Daoy (cell line): Measurements from ENCODE around the gene RPL15. TPM values are rescaled to one million over a fixed set of nuclear protein-coding genes. Genes with fewer than 3 reads are reported as not detected.
"Not testable (repeated sequence)": the region's sequence is repeated elsewhere in the genome, so short reads cannot be mapped to it uniquely, and the experiment has no call there.

Experiments used
- DNase-seq: peaks from one replicate; pipeline ENCODE4 v3.0.0-alpha.2; 2015; ENCODE audit warnings: low read depth
- total RNA-seq: library from RNA; depleted of rRNA; stranded (reverse); fragments of >200 nt; shearing (Covaris generic); gene quantifications from 2 replicates; pipeline ENCODE4 v1.2.3, GENCODE V29; 2014

The RPL15 gene
- total RNA-seq, 1 experiment from 2014 or later = 2,616 TPM

DNA sequence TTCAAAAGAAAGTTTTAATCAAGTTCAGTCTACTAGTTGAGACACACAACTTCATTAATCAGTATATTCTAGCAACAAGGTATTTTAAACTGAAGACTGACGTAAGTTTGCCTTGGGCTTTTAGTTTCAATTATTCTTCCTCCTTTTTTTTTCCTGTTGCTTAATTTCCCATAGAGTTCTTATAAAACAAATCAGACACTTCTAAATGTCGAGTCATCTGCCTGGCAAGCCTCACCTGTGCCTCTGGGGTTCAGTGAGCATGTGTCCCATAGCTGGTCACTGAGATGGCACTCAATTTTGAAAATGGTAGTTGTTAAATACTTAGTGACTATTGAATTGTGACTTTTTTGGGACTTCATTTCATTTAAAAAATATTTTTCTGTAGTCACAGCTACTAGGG is 27.5 kb upstream of the RPL15 start:
- no peak for DNase-seq

DNA sequence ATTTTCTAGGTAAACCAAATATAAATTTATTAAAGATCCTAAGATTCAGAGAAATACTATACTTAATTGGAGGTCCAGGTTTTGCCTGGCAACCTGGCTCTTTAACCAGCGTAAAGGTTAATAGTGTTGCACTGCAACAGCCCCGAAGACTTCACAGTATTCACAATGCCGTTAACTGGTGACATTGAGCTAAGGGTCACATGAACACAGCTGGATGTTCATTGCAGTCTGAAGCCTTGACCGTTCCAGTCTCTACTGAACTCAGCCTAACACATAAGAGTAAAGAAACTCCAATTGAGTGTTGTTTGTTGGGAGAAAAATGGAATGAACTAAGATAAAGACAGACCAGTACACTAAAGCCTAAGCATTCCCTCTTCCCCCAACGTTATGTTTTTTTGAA is 27.0 kb upstream of the RPL15 start:
- no peak for DNase-seq

DNA sequence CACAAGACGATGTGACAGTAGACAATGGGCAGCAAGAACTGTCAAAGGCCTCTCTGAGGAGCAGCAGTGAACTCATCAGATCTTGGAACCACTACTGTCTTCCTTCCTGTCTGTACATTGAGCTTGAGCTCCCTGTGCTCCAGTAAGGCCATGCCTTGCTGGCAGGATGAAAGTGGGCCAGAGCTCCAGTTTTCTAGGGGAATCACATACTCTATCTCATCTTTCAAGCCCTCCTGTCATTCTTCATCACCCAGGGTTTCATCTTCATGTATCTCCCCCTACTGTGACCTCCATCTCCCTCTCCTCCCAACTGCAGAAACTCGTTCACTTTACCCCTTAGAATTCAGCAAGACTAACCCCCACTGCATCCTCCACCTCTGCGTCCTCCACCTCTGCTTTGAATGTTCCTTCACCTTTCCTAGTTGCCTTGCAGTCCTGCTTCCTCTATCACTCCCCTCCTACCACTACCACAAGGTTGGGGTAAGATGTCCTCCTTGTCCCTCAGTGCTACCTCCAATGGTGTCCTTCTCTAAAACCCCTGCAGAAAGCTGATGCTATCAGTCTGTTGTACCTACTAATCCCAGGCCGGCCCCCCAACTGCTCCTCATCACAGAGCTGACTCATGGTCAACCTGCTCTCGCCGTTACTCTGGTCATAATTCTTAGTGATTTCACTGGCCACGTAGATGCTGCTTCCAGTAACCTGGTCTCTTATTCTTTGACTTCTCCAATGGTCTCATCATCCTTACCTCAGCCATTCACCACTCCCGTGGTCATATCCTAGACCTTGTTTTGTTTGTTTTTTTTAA is 22.5 kb upstream of the RPL15 start:
- no peak for DNase-seq

DNA sequence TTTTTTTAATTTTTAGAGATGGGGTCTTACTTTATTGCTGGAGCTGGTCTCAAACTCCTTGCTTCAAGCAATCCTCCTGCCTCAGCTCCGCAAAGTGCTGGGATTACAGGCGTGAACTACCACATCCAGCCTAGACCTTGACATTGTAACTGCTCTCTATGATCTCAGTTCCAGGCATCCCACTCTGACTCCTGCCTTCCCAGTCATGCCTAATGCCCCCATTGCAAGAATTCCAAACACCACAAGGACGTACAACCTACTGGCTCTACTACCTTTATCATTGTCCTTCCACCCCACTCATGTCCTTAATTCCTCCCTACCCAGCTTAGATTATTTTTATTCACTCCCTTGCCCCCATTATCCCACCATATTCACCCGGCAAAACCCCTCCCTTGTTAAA is 21.8 kb upstream of the RPL15 start:
- no peak for DNase-seq

DNA sequence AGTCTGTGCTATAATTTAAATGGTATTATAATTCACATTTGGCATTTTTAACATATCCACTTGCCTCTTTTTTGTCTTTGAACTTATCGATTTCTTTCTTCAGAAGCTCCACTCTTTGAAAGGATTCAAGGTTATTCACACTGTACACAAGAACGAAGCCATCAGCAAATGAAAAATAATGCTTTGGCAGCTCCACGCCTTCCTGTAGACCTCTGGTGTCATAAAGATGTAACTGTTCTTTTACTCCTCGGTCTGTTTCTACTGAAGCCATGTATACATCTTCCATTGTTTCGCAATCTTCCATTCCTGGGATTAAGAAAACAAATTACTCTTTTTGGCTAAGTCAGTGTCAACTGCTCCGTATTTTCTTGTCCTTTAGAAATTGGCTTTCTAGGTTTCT is 16.2 kb upstream of the RPL15 start:
- DNase-seq = no peak

DNA sequence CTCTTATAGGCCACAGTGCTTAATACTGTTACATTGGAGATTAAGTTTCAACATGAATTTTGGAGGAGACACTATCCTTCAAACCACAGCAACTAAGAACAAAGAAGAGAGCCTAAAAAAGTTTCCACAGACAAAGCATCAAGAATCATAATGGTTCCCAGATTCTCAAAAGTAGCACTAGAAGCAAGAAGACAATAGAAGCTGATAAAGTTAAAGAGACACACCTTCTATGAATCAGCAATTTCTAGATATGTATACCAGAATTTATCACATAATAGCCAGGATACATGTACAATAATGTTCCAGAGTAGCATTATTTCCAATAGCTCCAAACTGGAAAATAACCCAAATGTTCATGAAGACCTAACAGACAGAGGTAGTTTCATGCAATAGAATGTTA is 12.4 kb upstream of the RPL15 start:
- no peak for DNase-seq

DNA sequence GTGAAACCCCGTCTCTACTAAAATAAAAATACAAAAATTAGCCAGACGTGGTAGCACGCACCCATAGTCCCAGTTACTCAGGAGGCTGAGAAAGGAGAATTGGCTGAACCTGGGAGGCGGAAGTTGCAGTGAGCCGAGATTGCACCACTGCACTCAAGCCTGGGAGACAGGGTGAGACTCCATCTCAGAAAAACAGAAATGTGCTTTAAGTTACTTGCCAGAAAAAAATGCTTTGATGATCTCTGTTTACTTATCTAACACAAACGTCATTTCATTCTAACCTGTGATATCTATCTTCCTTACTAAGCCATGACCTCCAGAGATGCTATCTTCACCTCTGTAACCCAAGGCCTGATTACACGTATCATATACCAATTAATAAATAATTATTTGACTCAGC is 7.6 kb upstream of the RPL15 start:
- no peak for DNase-seq

DNA sequence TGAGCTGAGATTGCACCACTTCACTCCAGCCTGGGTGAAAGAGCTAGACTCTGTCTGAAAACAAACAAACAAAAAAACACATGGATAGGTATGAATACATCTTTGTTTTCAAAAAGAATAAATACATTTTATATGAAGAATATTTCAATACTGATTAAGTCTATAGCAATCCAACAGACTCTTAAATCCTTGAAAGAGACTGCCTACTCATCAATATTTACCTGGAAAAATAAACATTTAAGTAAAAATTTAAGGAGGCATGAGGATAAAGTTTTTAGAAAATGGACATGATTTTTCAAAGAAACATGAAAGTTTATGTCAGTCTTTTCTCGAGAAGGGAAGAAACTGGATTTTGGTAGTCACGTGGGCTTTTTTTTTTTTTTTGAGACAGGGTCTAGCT is 5.5 kb upstream of the RPL15 start:
- DNase-seq = no peak

DNA sequence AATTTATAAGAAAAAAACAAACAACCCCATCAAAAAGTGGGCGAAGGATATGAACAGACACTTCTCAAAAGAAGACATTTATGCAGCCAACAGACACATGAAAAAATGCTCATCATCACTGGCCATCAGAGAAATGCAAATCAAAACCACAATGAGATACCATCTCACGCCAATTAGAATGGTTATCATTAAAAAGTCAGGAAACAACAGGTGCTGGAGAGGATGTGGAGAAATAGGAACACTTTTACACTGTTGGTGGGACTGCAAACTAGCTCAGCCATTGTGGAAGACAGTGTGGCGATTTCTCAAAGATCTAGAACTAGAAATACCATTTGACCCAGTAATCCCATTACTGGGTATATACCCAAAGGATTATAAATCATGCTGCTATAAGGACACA is 4.6 kb upstream of the RPL15 start:
- not testable (repeated sequence) for DNase-seq

DNA sequence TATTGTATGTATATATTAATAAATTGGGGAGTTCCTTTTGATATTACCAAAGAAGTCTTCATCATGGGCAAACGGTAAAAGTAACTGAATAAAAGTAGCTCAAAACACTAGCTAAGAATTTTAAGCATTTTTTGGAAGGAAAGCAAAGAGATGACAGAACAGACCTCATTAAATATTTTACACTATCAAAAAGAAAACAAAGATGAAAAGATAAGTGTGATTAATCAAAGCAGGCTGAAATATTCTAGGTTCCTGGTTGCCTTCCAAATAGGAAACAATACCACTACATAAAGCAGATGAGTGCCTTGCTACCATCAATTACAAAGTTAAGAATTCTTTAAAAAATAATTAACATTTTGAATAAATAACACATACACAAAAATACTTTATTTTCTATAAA is 3.8 kb upstream of the RPL15 start:
- no peak for DNase-seq

DNA sequence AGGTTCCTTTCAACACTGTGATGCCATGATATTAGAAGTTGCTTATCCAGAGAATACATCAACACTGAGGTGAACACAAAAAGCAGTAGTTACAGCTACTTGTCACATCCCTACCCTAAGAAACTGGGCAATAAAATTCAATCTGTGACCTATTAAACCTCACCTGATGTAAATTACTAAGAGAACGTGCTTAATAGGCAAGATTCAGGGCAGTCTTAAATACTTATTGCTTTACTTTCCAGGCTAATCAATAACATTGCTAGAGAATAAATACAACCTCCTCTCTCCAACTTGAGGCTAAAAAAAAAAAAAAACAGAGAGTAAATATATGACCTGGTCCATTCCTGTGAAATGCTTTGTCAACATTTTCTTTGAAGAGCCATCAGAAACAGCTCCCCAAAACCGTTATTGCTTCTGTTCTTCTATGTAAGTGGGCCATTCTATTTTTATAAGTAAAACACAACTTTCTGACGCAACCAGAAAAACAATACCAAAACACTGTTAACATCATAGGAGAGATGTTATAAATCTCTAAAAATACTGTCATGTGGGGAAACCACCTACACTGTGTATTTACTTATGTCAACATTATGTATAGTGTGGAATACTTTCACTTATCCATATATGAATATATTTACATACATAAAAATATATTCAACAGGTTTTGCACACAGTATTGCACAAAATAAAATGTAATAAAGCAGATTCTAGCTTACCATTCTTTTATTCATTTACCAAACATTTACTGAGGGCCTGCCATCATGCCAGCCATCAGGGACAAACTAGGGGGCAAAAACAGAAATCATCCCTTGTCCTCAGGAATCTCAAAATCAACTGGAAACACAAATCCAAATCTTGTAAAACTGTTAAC is 2.8 kb upstream of the RPL15 start:
- DNase-seq = no peak

DNA sequence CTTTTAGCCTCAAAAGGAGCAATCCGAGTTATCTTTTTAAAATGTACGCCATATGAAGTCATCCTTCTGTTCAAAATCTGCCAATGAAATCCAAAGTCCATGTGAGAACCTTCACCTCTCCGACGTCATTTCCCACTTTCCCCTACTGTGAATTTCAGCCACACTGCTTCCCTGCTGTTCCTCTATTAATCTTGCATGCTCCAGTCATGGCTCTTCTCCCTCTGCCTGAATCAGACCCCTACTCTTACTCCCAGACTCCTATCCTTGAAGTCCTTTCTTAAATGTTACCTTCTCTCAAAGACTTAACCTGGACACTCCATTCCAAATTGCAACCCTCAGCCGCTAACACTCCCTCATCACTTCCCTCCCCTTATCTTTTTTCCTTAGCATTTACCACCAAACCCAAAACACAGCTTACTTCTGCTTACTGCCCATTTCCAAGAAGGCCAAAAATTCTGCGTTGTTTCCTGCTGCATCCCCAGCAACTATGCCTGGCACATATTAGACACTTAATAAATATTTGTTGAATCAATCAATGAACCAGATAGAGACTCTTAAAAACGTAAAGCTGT is 1.3 kb upstream of the RPL15 start:
- DNase-seq = peak; percentile 35

DNA sequence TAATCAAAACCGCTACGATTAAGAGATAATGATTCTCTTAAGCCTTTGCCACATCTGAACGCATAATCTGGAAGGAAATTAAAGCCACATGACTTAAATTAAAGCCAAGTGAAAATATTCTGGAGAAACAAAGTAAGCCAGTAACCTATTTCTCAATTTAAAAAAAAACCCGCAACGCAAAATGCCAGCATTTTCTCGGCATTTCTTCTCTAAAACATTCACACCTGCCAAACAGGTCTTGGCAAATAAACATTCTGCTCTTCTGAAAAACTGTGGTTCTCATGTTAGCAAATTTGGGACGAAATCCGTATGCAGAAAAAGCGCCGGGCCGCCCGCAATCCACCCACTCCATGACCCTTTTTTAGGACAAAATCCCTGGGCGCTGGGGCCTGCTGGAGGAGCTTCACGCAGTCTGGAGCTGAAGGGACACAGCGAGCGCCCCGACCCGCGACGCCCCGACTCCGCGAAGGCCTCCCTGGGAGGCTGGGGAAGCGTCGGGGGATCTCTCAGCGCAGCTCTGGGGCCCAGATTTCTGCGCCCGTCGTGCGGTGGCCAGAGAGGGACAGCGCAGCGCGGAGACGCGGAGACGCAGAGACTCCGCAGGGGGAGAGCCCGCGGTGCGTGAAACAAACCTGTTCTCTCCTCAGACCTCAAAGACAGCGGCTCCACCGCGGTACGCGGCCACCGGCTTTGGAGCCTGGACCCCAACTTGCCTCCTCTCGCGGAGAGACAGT is 613 bp upstream of the RPL15 start:
- DNase-seq = no peak

DNA sequence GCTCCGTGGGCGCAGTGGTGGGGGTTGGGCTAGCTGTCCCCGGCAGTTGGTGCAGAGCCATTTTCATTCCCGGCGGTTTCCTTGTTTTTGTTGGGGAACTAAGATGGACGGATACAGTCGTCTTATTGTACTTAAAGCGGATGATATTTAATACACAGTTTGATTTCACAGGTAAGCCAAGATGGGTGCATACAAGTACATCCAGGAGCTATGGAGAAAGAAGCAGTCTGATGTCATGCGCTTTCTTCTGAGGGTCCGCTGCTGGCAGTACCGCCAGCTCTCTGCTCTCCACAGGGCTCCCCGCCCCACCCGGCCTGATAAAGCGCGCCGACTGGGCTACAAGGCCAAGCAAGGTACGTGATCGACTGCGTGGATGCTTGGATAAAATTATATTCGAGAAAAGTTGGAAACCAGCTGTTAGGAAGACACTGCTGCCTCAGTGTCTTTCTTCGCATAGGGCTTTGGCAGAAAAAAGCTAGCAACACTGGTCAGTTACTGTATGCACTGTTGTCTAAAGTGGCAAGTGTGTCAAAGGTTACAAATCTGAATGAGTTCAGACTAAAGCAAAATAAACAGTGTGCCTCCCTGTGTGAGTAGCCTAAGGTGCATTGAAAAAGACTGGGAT is 859 bp downstream of the RPL15 start:
- not testable (repeated sequence) for DNase-seq

DNA sequence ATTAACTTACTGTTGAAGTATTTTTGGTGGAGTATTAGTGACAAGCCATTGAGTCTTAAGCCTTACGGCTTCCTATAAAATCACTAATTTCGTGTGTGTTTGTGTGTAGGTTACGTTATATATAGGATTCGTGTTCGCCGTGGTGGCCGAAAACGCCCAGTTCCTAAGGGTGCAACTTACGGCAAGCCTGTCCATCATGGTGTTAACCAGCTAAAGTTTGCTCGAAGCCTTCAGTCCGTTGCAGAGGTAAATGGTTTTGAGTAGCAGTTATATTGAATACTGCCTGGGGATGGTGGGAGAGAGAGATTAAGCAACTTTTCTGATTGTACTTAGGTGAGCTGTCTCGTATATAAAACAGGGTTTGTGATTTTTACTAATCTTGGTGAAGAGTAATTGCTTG is 1.4 kb downstream of the RPL15 start:
- DNase-seq = not testable (repeated sequence)

DNA sequence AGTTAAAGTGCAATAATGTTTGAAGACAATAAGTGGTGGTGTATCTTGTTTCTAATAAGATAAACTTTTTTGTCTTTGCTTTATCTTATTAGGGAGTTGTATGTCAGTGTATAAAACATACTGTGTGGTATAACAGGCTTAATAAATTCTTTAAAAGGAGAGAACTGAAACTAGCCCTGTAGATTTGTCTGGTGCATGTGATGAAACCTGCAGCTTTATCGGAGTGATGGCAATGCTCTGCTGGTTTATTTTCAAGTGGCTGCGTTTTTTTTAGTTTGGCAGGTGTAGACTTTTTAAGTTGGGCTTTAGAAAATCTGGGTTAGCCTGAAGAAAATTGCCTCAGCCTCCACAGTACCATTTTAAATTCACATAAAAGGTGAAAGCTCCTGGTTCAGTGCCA is 2.7 kb downstream of the RPL15 start:
- no peak for DNase-seq

DNA sequence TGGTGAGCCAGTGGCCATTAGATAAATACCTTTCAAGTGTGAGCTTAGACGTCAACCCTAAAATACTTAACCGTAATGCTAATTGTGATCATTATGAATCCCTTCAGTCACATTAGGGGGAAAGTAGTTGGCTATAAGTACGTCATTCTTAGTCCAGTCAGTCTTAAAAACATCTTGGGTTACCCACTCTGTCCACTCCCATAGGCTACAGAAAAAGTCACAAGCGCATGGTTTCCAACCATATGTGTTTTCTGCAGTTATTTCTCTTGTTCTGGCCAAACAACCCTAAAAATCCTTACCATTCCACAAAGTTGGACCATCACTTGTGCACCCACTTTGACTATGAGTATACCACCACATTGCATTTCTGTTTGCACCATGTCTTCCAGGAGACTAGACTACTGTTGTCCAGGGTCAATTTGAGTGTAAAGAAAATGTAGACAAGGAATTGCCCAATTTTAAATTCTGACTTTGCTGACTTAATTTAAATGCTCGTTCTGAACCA is 3.3 kb downstream of the RPL15 start:
- no peak for DNase-seq

DNA sequence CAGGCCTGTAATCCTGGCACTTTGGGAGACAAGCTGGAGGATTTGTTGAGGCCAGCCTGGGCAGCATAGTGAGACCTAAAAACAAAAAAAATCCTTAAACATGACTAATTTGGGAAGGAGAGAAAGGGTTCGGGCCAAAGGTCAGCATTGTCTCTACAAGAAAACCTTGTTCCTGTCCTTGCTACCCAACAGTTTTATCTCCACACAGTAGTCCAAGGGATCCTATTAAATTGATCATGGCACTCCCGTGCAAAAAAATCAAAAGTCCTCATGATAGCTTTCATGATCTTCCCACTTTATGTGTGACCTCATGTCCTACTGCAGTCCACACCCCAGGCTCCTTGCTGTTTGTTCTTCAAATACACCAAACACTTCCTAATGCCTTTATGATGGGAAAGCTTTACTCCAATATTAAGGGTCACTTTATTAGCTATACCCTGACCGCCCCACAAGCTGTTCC is 4.2 kb downstream of the RPL15 start:
- no peak for DNase-seq

DNA sequence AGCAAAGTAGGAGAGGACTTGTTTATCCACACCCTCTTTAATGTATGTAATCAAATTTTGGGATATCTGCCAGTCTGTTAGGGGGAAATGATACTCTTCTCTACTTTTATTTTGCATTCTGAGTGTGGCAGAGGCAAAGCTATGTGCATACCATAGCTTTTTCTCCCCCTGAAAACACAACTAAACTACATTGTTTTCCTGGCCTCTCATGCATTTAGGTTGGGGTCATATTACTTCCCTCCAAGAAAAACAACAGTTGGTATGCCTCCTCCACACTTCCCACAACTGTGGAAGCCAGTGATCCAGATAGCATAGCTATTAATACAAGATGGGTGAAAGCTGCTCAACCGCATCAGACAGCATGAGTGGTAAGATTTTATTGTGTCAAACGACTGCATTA is 6.9 kb downstream of the RPL15 start:
- peak; percentile 55 for DNase-seq

DNA sequence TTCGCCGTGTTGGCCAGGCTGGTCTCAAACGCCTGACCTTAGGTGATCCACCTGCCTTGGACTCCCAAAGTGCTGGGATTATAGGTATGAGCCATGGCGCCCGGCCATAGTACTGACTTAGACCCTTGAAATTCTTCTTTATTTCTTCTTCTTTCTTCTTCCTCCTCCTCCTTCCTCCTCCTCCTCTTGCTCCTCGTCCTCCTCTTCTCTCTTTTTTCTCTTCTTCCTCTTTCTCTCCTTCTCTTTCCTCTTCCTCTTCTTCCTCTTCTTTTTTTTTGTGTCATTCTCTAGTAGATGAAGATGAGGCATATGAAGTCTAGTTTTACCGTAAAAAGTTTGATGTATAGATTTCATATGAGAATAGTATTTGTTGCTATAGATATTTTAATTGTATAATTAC is 9.3 kb downstream of the RPL15 start:
- no peak for DNase-seq

DNA sequence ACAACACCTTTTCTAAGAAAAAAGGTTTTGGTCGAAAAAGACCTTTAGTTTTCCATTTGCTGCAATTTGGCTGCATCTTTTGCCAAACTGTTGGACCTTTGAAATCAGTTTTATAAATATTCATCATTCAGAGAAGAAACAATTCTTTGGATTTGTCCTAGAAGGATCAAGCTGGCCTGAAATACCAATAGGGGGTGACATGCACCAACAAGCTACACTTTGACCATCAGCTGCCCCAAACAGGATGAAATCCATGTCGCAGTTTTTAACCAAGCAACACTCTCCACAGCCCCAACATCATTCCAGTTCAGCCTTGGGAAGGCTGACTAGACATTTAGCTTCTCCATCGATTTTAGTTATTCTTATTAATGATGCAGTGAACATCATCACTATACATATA is 9.8 kb downstream of the RPL15 start:
- DNase-seq = no peak
